Astrocyte of the spinal cord (primary cell): ENCODE measurements around the gene MIA2.
A peak's percentile ranks its signal among the peaks of the same experiment; 100 is the strongest.
"Not testable (repeated sequence)": the region's sequence is repeated elsewhere in the genome, so short reads cannot be mapped to it uniquely, and the experiment has no call there.

Source experiments
- DNase-seq: peaks from one replicate; pipeline ENCODE4 v3.0.0; 2011; ENCODE audit warnings: low read depth, low spot score
- H3K4me3 ChIP-seq: 2 replicates; pipeline ENCODE4 v1.5.1; 2011; ENCODE audit warnings: low read depth, mild to moderate bottlenecking, low read length, moderate library complexity
- in situ Hi-C: cut with HindIII; loops from 2 replicates; pipeline ENCODE4 v1.10.0; 2017; ENCODE audit warnings: low sequenced_read_pairs
- TF ChIP-seq, protein P1 (sequence below): IDR thresholded peaks from 2 replicates; pipeline ENCODE4 v1.5.1; 2012; ENCODE audit warnings: low read depth, mild to moderate bottlenecking, low read length, inconsistent platforms

Gene MIA2

GRCh38 chr14:39360316-39360715, 126.6 kb downstream of the MIA2 start:
- H3K4me3 ChIP-seq, result no peak overlapping the region
- in situ Hi-C loops, result no loop called here
- no peak for DNase-seq
- TF ChIP-seq, protein P1, sequence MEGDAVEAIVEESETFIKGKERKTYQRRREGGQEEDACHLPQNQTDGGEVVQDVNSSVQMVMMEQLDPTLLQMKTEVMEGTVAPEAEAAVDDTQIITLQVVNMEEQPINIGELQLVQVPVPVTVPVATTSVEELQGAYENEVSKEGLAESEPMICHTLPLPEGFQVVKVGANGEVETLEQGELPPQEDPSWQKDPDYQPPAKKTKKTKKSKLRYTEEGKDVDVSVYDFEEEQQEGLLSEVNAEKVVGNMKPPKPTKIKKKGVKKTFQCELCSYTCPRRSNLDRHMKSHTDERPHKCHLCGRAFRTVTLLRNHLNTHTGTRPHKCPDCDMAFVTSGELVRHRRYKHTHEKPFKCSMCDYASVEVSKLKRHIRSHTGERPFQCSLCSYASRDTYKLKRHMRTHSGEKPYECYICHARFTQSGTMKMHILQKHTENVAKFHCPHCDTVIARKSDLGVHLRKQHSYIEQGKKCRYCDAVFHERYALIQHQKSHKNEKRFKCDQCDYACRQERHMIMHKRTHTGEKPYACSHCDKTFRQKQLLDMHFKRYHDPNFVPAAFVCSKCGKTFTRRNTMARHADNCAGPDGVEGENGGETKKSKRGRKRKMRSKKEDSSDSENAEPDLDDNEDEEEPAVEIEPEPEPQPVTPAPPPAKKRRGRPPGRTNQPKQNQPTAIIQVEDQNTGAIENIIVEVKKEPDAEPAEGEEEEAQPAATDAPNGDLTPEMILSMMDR, result no peak

DNA sequence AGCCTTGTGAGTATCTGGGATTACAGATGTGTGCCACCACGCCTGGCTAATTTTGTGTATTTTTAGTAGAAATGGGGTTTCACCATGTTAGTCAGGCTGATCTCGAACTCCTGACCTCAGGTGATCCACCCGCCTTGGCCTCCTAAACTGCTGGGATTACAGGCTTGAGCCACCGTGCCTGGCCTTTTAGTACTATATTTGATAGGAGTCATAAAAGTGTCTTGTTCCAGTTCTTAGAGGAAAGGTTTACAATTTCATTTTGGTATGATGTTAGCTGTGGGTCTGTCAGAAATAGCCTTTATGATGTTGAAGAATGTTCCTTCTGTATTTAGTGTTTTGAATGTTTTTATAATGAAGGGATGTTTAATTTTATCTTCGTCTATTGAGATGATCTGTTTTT, 127.8 kb downstream of the MIA2 start:
- DNase-seq, H3K4me3 ChIP-seq, in situ Hi-C loops: not testable (repeated sequence)

- no peak for DNase-seq
- in situ Hi-C loops, result no loop called here
- TF ChIP-seq, protein P1, result no peak
- H3K4me3 ChIP-seq, result no peak overlapping the region
Measured at GRCh38 chr14:39364509-39364908, 130.8 kb downstream of the MIA2 start.

- DNase-seq, result no peak
- in situ Hi-C loops, result no loop called here
- TF ChIP-seq, protein P1, result no peak
- no peak overlapping the region for H3K4me3 ChIP-seq
Measured at GRCh38 chr14:39365354-39365753, 131.6 kb downstream of the MIA2 start.

DNA sequence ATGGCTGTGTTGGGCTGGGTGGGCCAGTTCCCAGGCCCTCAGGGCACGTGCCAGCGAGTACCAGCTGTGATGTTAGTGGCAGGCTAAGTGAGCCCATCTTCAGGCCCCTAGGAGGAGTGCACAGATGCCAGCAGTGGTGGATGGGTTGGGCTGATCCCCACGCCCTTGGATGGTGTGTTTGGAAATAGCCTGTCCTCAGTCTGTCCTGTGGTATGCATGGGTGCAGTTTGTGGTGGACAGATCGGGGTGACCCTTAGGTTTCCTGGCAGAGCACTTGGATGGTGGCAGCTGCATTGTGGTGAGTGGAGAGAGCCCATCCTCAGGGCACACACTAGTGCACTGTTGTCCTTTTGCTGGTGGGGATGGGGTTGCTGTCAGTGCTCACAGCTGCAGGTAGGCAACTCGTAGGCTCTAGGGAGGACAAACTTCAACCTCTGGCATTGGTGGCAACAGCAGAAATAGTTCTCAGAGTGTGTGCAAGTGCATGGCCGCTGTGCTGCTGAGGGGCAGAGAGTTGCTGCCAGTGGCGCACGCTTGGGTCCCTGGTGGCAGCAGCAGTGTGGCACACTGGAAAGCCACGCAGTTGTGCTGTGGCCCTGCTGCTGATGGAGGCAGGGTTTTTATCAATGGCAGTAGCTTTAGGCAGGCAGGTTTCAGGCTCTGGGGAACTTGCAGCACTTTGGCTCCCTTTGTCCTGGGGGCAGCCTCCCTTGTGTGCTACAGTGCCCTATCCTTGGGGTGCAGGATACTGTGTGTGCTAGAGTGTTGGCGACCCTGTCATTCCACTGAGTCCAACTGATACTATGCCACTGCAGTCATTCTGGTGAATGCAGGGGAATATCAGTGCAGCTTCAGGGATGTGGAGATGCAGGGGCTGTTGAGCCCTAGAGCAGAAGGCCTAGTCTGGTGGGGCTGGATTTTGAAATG, 133.0 kb downstream of the MIA2 start:
- no peak for DNase-seq
- H3K4me3 ChIP-seq, result no peak overlapping the region
- TF ChIP-seq, protein P1, result no peak
- in situ Hi-C loops, result no loop called here

GRCh38 chr14:39367387-39367751, 133.7 kb downstream of the MIA2 start:
- in situ Hi-C loops, result no loop called here
- TF ChIP-seq, protein P1, result no peak
- no peak overlapping the region for H3K4me3 ChIP-seq
- no peak for DNase-seq

- peak; percentile 81 for DNase-seq
Measured at GRCh38 chr14:39368261-39368959, 134.7 kb downstream of the MIA2 start.

More at GRCh38 chr14:39368261-39368959, 134.7 kb downstream of the MIA2 start:
- TF ChIP-seq, protein P1, result peak; percentile 60
- no peak overlapping the region for H3K4me3 ChIP-seq
- in situ Hi-C loops, result no loop called here
